ENCODE results near the gene NOC2L. TPM values are rescaled to one million over a fixed set of nuclear protein-coding genes. Genes with fewer than 3 reads are reported as not detected.
A peak's percentile ranks its signal among the peaks of the same experiment; 100 is the strongest.

NOC2L gene
- 95.5 and 96.8 TPM in 2 replicates for total RNA-seq

DNA sequence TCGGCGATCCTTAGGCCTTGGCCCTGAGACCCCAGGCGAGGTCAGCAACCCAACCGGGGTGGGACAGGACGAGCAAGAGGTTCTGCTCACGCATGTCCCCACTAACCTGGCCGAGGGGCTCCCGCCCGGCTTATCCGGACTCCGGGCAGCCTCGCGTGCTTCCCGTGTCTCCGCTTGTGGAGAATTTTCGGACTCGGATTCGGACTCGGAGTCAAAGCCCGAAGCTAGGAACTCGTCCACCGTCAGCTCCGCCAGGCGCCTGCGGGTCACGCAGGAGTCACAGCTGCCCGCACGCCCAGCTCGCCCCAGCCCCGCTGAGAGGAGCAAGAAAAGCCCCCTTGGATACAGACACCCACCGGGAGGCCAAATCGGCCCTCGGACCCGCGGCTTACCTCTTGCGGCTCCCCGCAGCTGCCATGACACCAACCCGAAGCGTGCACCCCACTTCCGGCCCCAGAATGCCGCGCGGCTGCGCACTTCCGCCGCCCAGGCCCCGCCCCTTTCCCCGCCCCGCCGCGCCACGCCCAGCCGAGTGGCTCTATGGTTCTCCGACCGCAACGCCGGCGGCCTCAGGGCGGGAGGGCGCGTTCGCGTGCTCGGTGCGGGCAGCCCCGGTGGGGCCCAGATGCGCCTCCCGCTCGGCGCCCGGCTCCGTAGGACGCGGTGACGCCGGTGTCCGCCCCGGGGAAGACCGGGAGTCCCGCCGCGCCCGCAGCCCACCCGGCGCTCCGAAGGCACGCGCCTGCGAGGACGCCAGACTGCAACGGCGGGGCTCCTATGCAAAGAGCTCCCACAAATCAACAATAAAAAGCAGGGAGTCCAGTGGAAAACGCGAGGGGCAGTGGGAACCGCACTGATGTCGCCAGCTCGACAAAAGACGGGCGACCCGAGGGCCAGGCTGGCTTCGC lies at the start of gene NOC2L:
Gene NOC2L, minus strand, starts transcription at position 434 of the 908 bp plus-strand sequence. Its CDS starts 16 bp downstream, at position 418.
- Mint-ChIP-seq H3K27ac (peak within 1 kb of the TSS; percentile 56), H3K4me3 (peak within 1 kb of the TSS; percentile 89), H3K9me3 (no peaks in the 10 kb centered on the region), H3K4me1 (peaks cover 28% of the 10 kb centered on the region), H3K27me3 (no peaks in the 10 kb centered on the region), H3K36me3 (ENCODE audit: low read depth) (peaks cover 41% of the 10 kb centered on the region)
- CTCF ChIA-PET, result interaction anchor here (1.0 kb wide), 1 partner anchor 18 kb away, joined by 3 read pairs; no protein-coding TSS in a partner anchor
- intact Hi-C loops (cut with micrococcal nuclease), result loop anchor here (1.0 kb wide), 4 partner anchors 8 to 416 kb away; partner anchors contain the start of genes AURKAIP1, C1orf159 and PUSL1
- DNase-seq (peak; percentile 95), ATAC-seq (ENCODE audit: low read depth) (peak; percentile 90)
- TF ChIP-seq, protein P1, sequence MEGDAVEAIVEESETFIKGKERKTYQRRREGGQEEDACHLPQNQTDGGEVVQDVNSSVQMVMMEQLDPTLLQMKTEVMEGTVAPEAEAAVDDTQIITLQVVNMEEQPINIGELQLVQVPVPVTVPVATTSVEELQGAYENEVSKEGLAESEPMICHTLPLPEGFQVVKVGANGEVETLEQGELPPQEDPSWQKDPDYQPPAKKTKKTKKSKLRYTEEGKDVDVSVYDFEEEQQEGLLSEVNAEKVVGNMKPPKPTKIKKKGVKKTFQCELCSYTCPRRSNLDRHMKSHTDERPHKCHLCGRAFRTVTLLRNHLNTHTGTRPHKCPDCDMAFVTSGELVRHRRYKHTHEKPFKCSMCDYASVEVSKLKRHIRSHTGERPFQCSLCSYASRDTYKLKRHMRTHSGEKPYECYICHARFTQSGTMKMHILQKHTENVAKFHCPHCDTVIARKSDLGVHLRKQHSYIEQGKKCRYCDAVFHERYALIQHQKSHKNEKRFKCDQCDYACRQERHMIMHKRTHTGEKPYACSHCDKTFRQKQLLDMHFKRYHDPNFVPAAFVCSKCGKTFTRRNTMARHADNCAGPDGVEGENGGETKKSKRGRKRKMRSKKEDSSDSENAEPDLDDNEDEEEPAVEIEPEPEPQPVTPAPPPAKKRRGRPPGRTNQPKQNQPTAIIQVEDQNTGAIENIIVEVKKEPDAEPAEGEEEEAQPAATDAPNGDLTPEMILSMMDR (IDR thresholded peaks at IDR 0.05), result no peak
- POLR2A ChIA-PET, result interaction anchor here (0.9 to 1.5 kb wide), 3 partner anchors 16 to 950 kb away, joined by 3 to 9 read pairs (median 6); no protein-coding TSS in a partner anchor

- Mint-ChIP-seq H3K9me3 (no peaks in the 10 kb centered on the region), H3K27ac (no peak overlapping the region), H3K36me3 (ENCODE audit: low read depth) (no peaks in the 10 kb centered on the region), H3K27me3 (peaks cover 38% of the 10 kb centered on the region), H3K4me1 (peaks cover 14% of the 10 kb centered on the region), H3K4me3 (no peak overlapping the region)
- TF ChIP-seq, protein P1 (IDR thresholded peaks at IDR 0.05), result no peak
- intact Hi-C loops (cut with micrococcal nuclease), result no loop called here
- ATAC-seq (ENCODE audit: low read depth) (no peak), DNase-seq (no peak)
- POLR2A ChIA-PET, result interaction anchor here (0.6 to 0.7 kb wide), 2 partner anchors 56 to 310 kb away, joined by 3 to 4 read pairs; no protein-coding TSS in a partner anchor
- CTCF ChIA-PET, result no interaction called here
These were observed 47.5 kb upstream of the NOC2L start for GRCh38 chr1:1006305-1007159.

DNA sequence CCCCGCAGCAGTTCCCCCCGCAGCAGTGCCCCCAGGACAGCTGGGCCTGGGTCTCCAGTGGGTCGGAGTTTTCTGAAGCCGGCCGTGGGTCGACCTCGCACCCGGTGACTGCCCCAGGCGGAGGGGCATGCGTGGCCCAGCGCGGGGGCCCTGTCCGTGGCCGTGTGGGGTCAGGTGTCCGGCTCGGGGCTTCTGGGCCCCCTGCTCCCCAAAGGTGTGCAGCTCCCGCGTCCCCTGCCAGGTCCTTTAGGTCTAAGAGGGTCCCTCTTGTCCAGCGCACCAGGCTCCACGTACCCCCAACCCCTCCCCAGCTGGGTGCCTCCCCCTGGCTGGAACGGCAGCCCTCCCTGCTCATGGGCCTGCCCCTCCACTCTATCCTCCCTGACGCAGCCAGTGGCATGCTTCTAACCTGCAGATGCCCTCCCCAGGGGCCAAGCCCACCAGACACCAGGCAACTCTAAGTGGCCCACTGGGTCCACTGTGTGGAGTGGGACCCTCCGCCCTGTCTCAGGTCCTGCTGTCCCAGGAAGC lies 46.8 kb upstream of the NOC2L start:
- ChIA-PET CTCF (no interaction called here), POLR2A (no interaction called here)
- Mint-ChIP-seq H3K36me3 (ENCODE audit: low read depth) (no peaks in the 10 kb centered on the region), H3K4me3 (no peak overlapping the region), H3K27ac (no peak overlapping the region), H3K4me1 (peaks cover 19% of the 10 kb centered on the region), H3K27me3 (peaks cover 38% of the 10 kb centered on the region), H3K9me3 (no peaks in the 10 kb centered on the region)
- ATAC-seq (ENCODE audit: low read depth), result no peak
- no peak for DNase-seq
- TF ChIP-seq, protein P1 (IDR thresholded peaks at IDR 0.05), result no peak
- intact Hi-C loops (cut with micrococcal nuclease), result no loop called here

- DNase-seq (no peak), ATAC-seq (ENCODE audit: low read depth) (no peak)
- TF ChIP-seq, protein P1 (IDR thresholded peaks at IDR 0.05), result no peak
- H3K27me3 Mint-ChIP-seq, result peaks cover 41% of the 10 kb centered on the region
- H3K4me1 Mint-ChIP-seq, result peaks cover 22% of the 10 kb centered on the region
- no peak overlapping the region for H3K27ac Mint-ChIP-seq
- no peaks in the 10 kb centered on the region for H3K36me3 Mint-ChIP-seq (ENCODE audit: low read depth)
- intact Hi-C loops (cut with micrococcal nuclease), result no loop called here
- ChIA-PET POLR2A (no interaction called here), CTCF (no interaction called here)
- H3K4me3 Mint-ChIP-seq, result no peak overlapping the region
- H3K9me3 Mint-ChIP-seq, result no peaks in the 10 kb centered on the region
These were observed 46.0 kb upstream of the NOC2L start for GRCh38 chr1:1004780-1005697.

All from activated B cell treated with CpG ODN at 0.5 μM for 24 hours (primary cell).